ENCODE results near the gene MON1B.

MON1B gene

DNA sequence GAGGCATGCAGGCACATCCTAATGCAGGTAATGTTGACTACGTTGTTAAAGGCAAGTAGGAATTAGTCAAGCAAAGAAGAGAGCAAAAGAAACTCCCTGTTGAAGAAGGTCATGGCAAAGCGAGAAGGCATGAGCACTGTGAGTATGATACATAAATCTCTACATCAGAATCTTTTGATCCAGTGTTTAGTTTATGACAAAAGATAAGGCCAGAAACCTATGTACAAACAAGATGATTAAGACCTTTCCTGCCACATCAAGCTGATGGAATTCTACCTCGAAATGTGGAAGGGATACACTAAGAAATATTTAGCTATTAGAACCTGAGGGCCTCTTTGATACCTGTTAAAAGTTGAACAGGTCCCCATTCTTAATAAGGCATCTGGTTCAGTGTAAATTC lies 28.4 kb downstream of the MON1B start:
- TF ChIP-seq RAD21 (IDR thresholded peaks at IDR 0.05; ENCODE audit: low read depth), result no peak
- TF ChIP-seq CREB1 (IDR thresholded peaks at IDR 0.05; ENCODE audit: low read depth), result no peak

DNA sequence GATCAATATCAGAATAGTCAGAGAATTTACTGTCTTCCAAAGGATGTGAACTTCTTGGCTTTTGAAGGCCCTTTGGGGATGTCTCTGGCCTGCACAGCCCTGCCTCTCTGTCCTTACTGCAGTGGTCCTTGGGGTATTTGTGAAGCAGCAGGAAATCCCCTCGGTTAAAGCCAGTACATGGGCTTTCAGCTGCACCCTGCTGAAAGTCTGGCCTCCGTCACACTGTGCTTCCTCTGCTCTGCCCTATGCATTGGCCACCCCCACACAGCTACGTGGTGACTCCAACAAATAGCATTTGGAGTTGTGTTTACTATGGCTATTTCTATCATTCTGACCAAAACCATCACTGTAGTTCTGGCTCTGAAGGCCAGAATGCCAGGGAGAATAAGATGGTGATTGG lies 29.4 kb downstream of the MON1B start:
- TF ChIP-seq ZBTB7A (IDR thresholded peaks at IDR 0.05; ENCODE audit: low read depth) (no peak), YY1 (IDR thresholded peaks at IDR 0.05; ENCODE audit: low read depth) (no peak), TCF12 (IDR thresholded peaks at IDR 0.05; ENCODE audit: low read depth) (no peak), FOXM1 (IDR thresholded peaks at IDR 0.05; ENCODE audit: borderline replicate concordance, low read depth) (no peak), TAF1 (IDR thresholded peaks at IDR 0.05; ENCODE audit: low read depth) (no peak), EGR1 (IDR thresholded peaks at IDR 0.05) (no peak), RAD21 (IDR thresholded peaks at IDR 0.05; ENCODE audit: low read depth) (no peak), TEAD4 (IDR thresholded peaks at IDR 0.05) (no peak), EP300 (IDR thresholded peaks at IDR 0.05; ENCODE audit: borderline replicate concordance) (no peak), NFIC (IDR thresholded peaks at IDR 0.05) (no peak)
- TF ChIP-seq, protein P1, sequence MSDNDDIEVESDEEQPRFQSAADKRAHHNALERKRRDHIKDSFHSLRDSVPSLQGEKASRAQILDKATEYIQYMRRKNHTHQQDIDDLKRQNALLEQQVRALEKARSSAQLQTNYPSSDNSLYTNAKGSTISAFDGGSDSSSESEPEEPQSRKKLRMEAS (IDR thresholded peaks at IDR 0.05), result no peak

DNA sequence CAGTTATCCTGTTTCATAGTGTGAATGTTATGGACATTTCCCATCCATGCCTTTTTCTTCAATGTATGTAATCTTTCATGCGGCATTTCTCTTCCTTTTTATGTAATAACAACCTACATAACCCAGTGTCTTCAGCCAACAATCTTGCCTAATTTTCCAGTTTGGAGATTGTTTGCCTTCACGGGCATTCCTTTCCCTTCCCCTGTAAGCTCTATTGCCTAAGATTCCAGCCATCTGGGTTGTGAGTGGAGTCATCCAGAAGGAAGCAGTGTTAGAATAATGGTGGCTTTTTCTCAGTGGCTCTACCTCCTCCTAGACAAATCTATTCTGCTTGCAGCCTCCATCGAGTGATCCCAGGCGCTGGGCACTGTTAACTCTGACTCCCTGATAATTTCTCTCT lies 30.5 kb downstream of the MON1B start:
- no peak for TF ChIP-seq CEBPB (IDR thresholded peaks at IDR 0.05)
- TF ChIP-seq, protein P2, sequence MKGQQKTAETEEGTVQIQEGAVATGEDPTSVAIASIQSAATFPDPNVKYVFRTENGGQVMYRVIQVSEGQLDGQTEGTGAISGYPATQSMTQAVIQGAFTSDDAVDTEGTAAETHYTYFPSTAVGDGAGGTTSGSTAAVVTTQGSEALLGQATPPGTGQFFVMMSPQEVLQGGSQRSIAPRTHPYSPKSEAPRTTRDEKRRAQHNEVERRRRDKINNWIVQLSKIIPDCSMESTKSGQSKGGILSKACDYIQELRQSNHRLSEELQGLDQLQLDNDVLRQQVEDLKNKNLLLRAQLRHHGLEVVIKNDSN (IDR thresholded peaks at IDR 0.05), result no peak
- no peak for TF ChIP-seq EGR1 (IDR thresholded peaks at IDR 0.05)
- TF ChIP-seq TEAD4 (IDR thresholded peaks at IDR 0.05), result no peak
- TF ChIP-seq, protein P3, sequence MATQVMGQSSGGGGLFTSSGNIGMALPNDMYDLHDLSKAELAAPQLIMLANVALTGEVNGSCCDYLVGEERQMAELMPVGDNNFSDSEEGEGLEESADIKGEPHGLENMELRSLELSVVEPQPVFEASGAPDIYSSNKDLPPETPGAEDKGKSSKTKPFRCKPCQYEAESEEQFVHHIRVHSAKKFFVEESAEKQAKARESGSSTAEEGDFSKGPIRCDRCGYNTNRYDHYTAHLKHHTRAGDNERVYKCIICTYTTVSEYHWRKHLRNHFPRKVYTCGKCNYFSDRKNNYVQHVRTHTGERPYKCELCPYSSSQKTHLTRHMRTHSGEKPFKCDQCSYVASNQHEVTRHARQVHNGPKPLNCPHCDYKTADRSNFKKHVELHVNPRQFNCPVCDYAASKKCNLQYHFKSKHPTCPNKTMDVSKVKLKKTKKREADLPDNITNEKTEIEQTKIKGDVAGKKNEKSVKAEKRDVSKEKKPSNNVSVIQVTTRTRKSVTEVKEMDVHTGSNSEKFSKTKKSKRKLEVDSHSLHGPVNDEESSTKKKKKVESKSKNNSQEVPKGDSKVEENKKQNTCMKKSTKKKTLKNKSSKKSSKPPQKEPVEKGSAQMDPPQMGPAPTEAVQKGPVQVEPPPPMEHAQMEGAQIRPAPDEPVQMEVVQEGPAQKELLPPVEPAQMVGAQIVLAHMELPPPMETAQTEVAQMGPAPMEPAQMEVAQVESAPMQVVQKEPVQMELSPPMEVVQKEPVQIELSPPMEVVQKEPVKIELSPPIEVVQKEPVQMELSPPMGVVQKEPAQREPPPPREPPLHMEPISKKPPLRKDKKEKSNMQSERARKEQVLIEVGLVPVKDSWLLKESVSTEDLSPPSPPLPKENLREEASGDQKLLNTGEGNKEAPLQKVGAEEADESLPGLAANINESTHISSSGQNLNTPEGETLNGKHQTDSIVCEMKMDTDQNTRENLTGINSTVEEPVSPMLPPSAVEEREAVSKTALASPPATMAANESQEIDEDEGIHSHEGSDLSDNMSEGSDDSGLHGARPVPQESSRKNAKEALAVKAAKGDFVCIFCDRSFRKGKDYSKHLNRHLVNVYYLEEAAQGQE (IDR thresholded peaks at IDR 0.05; ENCODE audit: low read depth), result no peak
- no peak for TF ChIP-seq YY1 (IDR thresholded peaks at IDR 0.05; ENCODE audit: low read depth)
- no peak for TF ChIP-seq EP300 (IDR thresholded peaks at IDR 0.05; ENCODE audit: borderline replicate concordance)
- TF ChIP-seq FOXM1 (IDR thresholded peaks at IDR 0.05; ENCODE audit: borderline replicate concordance, low read depth), result no peak
- TF ChIP-seq, protein P1 (IDR thresholded peaks at IDR 0.05), result no peak
- TF ChIP-seq NFIC (IDR thresholded peaks at IDR 0.05), result no peak
- no peak for TF ChIP-seq CREB1 (IDR thresholded peaks at IDR 0.05; ENCODE audit: low read depth)

DNA sequence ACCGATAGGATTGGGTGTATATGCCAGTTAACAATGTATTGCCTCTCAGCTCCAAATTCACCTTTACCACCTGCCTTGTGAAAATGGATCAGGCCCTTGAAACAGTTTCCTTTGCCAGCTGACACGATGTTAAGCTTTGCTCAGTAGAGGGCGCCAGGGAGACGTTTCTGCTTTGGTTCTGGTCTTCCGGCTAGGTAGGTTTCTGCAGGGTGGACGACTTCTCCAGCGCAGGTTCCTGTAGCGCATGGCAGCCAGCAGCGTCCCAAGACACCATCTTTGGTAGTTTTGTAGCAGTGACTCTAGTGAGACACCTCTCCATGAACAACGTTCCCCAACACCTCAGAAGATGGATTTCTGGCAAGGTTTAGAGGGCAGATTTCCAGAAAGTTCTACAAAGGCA lies 32.2 kb downstream of the MON1B start:
- TF ChIP-seq RAD21 (IDR thresholded peaks at IDR 0.05; ENCODE audit: low read depth) (peak; percentile 15; the same call in 1 of the 2 replicates), CEBPB (IDR thresholded peaks at IDR 0.05) (no peak), CREB1 (IDR thresholded peaks at IDR 0.05; ENCODE audit: low read depth) (no peak), TEAD4 (IDR thresholded peaks at IDR 0.05) (no peak), NFIC (IDR thresholded peaks at IDR 0.05) (no peak)
- TF ChIP-seq, protein P2 (IDR thresholded peaks at IDR 0.05), result no peak

DNA sequence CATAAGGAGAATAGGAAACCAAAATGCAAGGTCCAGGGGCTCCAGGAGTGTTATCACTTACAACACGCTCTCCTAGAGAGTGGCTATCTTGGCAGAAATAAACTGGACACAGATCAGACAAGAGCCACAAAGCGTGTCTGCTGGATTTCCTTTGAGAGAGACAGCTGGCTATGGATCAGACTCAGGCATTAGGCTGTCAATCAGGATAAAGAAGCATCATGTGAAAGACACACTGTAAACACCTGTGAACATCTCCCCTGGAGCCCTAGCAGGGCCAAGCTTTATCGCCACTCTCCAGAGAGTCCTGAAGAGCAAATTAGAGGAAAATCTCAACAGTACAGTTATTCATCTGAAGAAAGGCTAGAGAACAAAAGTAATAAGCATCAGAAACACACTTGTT lies 34.2 kb downstream of the MON1B start:
- no peak for TF ChIP-seq FOXM1 (IDR thresholded peaks at IDR 0.05; ENCODE audit: borderline replicate concordance, low read depth)
- TF ChIP-seq EGR1 (IDR thresholded peaks at IDR 0.05), result no peak
- TF ChIP-seq EP300 (IDR thresholded peaks at IDR 0.05; ENCODE audit: borderline replicate concordance), result no peak
- no peak for TF ChIP-seq CREB1 (IDR thresholded peaks at IDR 0.05; ENCODE audit: low read depth)
- TF ChIP-seq CEBPB (IDR thresholded peaks at IDR 0.05), result no peak
- TF ChIP-seq, protein P2 (IDR thresholded peaks at IDR 0.05), result no peak
- TF ChIP-seq, protein P1 (IDR thresholded peaks at IDR 0.05), result no peak
- TF ChIP-seq RAD21 (IDR thresholded peaks at IDR 0.05; ENCODE audit: low read depth), result no peak
- no peak for TF ChIP-seq YY1 (IDR thresholded peaks at IDR 0.05; ENCODE audit: low read depth)
- no peak for TF ChIP-seq TEAD4 (IDR thresholded peaks at IDR 0.05)
- TF ChIP-seq TAF1 (IDR thresholded peaks at IDR 0.05; ENCODE audit: low read depth), result no peak
- TF ChIP-seq, protein P3 (IDR thresholded peaks at IDR 0.05; ENCODE audit: low read depth), result no peak
- no peak for TF ChIP-seq ZBTB7A (IDR thresholded peaks at IDR 0.05; ENCODE audit: low read depth)

DNA sequence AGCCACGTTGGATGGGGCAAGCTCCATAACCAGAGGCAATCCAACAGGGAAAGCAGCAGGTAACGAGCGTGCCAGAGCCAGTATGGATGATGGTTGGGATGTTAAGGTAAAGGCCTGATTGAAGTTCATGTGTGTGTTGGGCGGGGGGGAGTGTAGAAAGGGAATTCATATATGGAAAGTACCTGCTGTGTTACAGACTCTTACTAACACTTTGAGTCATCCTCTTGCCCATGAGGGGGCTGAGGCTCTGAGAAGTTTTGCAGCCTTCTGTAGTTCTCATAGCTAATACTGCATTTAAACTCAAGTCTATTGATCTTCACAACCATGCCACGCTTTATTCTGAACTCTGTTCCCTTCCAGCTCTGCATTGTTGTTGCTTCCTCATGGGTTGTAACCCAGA lies 36.8 kb downstream of the MON1B start:
- TF ChIP-seq, protein P3 (IDR thresholded peaks at IDR 0.05; ENCODE audit: low read depth), result no peak
- TF ChIP-seq, protein P1 (IDR thresholded peaks at IDR 0.05), result no peak
- TF ChIP-seq TEAD4 (IDR thresholded peaks at IDR 0.05) (no peak), NFIC (IDR thresholded peaks at IDR 0.05) (no peak), EP300 (IDR thresholded peaks at IDR 0.05; ENCODE audit: borderline replicate concordance) (no peak), FOXM1 (IDR thresholded peaks at IDR 0.05; ENCODE audit: borderline replicate concordance, low read depth) (no peak), TAF1 (IDR thresholded peaks at IDR 0.05; ENCODE audit: low read depth) (no peak), RAD21 (IDR thresholded peaks at IDR 0.05; ENCODE audit: low read depth) (no peak), YY1 (IDR thresholded peaks at IDR 0.05; ENCODE audit: low read depth) (no peak), TCF12 (IDR thresholded peaks at IDR 0.05; ENCODE audit: low read depth) (no peak), ZBTB7A (IDR thresholded peaks at IDR 0.05; ENCODE audit: low read depth) (no peak), EGR1 (IDR thresholded peaks at IDR 0.05) (no peak), CEBPB (IDR thresholded peaks at IDR 0.05) (no peak), CREB1 (IDR thresholded peaks at IDR 0.05; ENCODE audit: low read depth) (no peak)
- TF ChIP-seq, protein P2 (IDR thresholded peaks at IDR 0.05), result no peak

All from Ishikawa (cell line).